GM19099 (cell line): Measurements from ENCODE around the gene BICRA.

Experiments
- POLR2A ChIP-seq: IDR thresholded peaks from 3 replicates; pipeline ENCODE4 v1.6.1; 2011; ENCODE audit warnings: low read depth; ENCODE audit not compliant: insufficient read length; ENCODE audit errors: extremely low read depth

The BICRA gene

DNA sequence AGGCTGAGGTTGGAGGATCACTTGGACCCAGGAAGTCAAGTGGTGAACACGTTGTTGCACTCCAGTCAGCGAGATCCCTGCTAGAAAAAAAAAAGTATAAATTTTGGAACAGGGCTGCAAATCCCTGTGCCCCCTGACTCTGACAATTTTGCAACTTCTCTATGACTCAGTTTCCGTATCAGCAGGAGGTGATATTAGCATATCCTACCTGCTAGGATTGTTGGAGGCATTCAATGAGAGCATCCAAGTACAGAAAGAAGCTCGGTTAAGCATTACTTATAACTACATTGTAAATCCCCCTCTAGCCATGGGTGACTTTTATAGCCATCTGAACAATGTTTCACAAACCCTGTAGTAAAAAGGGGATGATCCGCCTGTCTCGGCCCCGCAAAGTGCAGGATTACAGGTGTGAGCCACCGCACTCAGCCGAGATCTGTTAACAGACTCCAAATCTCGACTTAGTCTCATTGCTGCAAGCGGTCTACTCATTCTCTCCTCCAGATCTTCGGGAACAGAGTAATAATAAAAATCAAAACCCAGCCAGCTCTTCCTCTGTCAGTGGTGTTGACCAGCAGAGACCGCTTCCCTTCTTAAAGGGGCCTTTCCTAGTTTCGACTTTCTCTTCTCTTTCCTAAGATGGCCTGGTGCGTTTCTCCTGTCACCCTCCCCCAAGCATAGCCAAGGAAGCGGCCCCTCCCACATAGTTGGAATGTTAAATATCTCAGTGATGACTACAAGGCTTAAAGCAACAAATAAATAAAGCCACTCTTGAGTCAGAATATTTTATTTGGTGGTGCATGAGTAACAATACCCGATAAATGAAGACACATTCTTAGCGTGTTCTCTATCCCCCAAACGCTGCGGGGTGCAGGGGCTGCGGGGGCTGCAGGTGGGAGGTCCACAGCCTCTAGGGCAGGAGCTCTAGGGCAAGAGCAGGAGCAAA, 10.3 kb upstream of the BICRA start:
- TF ChIP-seq POLR2A: no peak

DNA sequence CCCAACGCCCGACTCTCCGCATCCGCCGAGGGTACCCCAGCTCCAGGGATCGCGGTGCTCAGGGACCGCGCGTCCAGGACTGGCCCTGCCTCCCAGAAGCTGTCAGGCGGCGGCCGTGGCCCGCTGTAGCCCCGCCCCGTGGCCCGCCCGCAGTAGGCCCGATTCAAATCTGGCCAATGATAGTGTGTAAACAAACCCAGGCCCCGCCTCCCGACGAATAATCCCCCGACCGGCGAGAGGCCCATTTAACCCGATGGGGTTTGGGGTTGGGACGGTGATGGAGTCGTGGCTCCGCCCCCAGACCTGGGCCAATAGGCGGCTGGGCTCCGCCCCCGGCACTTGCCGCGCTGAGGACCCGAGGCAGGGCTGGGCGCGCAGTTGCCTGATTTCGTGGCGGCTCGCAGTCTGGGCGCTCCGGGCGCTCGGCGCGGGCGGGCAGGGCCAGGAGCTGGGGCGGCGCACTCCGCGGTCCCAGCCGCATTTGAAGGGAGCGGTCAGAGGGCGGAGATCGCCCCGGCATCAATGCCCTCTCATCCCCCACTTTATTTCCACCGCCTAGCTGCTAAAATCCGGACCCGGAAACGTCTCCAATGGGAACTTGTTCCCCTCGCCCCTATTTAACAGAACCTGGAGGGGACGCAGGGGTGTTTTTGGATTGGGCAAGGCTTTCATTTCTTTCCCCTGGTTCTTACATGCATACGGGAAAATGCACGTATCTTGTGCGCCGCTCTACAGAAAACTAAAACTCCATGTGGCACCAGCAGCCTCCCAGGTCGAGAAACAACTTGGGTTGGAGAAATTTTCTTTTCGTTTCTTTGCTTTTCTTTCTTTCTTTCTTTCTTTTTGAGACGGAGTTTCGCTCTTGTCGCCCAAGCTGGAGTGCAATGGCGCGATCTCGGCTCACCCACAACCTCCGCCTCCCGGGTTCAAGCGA, 8.4 kb upstream of the BICRA start:
- TF ChIP-seq POLR2A: peak; percentile 98

DNA sequence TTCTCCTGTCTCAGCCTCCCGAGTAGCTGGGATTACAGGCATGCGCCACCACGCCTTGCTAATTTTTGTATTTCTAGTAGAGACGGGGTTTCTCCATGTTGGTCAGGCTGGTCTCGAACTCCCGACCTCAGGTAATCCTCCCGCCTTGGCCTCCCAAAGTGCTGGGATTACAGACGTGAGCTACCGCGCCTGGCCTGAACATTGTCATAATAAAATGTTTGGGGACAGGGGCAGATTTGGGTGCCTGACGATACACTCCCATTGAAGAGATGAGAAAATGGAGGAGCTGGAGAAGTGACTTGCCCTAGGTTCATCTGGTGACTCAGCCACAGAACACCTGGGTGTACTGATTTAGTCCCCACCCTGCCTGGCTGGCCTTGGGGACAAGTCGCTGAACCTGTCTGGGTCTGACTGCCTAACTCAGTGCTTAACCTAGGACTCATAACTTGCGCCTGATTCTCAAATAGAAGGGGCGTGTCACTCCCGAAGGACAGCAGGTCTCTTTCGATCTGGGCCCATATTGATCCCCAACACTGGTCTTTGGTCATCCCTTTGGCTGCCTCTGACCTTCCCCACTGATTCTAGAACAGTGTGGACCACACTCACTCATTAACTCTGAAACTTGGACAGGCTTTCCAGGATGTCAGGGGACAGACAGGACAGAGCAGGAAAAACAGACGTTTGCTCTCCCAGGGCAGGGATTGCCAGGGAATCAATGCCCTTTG, 7.6 kb upstream of the BICRA start:
- TF ChIP-seq POLR2A: no peak

DNA sequence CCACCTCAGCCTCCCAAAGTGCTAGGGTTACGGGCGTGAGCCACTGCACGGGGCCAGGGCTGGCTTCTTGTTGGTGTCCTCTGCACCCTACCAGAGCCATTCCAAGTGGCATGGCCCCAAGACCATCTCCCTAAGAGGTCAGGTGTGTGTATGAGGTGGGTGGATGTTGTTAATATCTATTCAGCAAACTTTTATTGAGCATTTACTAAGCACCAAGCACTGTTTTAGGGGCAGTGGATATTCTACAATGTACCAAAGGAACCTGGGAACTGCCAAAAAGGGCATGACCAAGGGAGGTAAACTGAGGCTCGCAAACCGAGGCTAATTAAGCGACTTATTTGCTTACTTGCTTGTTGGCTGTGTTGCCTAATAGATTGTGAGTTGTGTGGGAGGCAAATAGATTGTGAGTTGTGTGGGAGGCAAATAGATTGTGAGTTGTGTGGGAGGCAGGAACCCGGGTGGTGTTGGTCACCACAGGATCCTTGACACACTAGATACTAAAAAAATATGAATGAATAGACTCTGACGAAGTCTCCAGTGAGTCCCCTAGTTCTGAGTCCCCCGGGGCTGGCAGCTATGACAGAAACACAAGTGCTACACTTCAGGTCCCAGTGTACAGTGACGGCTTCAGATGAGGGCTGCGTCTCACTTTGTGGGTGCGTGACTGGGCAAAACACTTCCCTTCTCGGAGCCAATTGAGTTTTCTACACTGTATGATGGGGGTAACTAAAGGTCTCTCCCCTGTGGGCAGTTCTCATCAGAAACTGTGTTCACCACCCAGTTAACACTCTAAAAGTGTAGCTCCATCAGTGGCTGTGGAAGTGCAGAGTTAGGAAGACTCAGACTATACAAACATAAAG, 5.0 kb upstream of the BICRA start:
- TF ChIP-seq POLR2A: no peak

DNA sequence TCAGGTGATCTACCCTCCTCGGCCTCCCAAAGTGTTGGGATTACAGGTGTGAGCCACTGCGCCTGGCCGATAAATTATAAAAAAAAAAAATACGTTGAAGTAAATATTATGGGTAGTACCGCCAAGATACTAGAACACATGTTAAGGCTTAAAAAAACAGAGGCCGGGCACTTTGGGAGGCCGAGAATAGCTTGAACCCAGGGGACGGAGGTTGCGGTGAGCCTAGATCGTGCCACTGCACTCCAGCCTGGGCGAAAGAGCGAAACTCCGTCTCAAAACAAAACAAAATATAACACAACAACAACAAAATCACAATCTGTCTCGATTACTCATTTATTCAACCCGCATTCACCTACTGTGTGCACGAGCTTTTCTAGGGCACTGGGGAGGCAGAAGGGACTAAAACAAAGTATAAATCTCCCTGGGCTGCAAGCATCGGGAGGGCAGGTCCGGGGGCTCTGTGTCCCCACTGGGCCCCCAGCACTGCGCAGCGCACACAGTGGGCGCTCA, 1.3 kb upstream of the BICRA start:
- TF ChIP-seq POLR2A: no peak

DNA sequence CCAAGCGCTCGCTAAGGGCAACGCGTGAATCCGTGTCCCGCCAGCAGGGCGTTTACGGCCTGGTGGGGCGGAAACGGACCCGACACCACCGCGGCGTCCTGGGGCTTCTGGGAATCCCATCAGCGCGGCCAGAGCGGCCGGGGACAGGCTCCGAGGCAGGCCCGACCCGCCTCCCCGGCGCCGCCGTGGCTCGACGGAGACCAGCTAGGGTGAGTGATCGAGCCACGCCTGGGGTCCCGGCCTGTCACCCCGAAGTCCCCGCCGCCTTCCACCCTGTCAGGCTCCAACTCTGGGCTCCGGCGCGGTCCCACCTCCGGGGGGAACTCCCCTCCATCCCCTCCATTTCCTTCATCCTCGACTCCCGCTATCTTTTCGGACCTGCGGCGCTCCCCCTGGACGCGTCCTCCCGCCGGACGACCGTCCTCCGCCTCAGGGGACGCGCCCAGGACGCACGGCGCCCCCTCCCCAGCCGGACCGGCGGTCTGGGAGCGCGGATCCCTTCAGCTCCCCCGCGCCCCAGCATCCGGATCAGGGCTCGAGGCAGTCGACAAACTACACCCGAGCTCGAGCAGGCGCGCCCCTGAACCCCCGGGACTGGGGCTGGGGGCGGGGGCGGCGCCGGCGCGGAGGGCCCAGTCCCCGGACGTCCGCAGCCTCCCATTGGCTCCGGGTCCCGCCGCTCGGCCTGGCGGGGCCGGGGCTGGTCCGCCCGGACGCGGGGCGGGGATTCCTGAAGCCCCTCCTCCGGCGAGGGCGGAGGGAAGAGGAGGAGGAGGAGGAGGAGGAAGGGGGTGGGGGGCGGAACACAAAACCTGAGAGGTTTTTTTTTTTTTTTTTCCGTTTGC, 638 bp upstream of the BICRA start:
- TF ChIP-seq POLR2A: peak; percentile 83

DNA sequence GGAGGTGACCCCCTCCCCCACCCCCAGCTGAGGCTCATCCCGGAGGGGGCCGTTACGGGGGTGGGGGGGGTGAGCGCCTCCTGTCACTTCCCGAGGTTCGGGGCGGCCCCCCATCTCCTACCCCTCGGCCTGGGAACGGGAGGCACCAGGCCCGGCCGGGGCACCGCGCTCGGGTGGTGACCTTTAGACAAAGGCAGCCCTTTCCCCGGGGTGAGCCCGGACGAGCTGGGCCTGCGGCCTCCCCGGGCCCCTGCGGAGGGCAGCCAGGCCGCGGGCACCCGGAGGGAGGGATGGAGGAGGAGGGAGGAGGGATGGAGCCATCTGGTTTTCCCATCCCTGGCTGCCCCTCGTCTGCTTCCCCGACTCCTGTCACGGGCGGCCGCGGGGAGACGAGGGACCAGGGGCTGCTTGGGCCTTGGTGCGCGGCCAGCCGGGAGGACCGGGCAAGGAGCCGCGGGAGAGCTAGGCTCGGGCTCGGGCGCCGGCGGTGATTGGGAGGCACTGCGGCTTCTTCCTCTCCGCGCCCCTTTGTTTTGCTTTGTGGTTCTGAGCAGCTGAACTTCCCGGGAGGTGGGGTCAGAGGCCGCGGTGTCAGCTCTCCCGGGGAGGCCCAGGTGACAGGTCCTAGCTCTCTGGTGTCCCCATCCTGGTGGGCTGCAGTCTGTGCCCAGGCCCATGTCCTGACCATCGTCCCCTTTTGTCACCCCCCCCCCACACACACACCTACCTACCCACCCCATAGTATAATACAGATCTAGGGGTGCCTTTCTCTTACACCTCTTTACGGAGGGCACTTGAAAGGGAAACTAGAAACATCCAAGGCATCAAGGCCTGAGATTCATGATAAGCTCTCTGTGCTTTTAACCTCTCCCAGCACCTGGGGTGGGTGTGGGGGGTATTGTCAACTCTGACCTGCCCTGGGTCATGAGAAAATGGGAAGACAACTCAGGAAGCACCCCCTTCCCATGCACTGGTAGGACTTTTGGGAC, 1.3 kb downstream of the BICRA start:
- peak; percentile 36 for TF ChIP-seq POLR2A

DNA sequence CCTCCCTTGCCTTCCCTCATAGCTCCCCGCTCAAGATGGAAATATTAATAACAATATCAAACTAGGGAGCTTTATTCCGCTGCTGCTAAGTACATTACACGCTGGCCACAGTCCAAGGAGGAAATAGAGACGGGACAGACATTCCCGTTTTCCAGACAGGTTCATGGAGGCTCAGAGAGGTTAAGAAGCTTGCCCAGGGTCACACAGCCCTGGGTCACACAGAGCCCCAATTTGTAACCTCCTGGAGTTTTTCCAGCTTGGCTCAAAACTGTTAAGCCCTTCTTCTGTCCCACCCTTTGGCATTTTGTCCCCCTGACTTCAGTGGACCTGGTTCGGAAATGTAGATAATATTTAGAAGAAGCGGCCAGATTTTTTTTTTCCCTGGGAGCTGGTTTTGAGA, 2.0 kb downstream of the BICRA start:
- TF ChIP-seq POLR2A: no peak

DNA sequence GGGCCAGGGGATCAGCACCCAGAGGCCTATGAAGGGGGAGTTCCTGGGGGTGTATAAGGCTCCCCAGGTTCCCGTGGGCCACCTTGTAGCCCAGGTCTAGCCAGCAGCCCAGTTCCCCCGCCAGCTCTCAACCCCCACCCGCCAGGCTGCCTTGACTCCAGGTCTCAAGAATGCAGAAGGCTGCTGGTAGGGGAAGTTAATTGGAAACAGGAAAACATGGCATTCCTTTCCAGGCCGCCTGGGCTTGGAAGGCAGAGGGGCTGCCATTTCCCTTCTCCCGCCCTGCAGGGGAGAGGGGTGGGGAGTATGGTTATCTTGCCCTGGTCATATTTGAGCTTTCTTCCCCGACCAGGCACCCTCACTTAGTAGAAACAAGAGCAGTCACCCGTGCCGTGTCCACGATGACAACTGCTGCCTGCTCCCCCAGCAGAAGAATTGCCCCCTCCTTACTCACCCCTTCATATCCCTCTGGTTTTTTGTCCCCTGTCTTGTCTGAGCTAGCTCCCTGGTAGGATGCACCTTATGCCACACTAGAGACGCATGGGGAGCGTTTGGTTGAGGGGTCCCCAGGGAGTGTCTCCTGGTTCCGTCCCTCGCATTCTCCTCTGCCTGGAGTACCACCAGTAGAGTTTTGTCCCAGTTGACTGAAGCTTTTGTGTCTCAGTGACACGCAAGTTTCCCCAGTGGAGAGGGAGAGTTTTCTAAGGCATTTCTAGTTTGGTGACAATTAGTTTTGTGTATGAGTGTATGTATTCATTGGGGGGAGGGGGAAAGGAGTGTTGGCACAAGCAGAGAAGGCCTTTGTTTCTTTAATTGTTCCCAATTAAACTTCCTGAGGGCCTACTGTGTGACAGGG, 4.5 kb downstream of the BICRA start:
- TF ChIP-seq POLR2A: no peak

DNA sequence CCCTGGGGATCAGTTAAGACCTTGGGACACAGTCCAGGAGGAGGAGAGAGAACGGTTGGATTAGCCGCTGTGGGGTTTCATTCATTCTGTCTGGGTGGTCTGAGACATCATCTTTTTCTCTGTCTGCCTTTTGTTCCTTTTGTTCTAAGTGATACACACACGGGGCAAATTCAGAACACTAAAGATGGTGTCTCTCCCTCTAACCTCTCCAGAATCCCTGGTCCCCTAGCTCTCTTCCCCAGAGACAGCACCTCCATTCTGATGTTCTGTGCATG, 5.0 kb downstream of the BICRA start:
- TF ChIP-seq POLR2A: no peak

DNA sequence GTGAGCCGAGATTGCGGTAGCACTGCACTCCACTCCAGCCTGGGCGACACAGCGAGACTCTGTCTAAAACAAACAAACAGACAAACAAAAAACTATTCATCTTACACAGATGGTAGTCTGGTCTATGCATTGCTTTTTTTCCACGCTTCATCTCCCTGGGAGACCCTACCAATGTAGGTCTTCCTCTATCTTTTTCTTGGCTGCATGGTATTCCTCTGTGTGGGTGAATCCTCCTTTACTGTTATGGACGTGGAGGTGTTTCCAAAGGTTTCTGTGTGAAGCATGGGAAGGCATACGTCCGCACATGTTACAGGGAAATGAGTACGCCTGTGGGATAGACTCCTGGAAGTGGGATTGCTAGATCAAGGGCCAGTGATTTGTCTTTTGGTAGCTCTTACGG, 5.6 kb downstream of the BICRA start:
- no peak for TF ChIP-seq POLR2A
